Skin epidermis (tissue), 12 donors: ENCODE measurements around the gene SLC13A4.
A peak's percentile ranks its signal among the peaks of the same experiment; 100 is the strongest.
"Not testable (repeated sequence)": the region's sequence is repeated elsewhere in the genome, so short reads cannot be mapped to it uniquely, and the experiment has no call there.

Source experiments
- H3K27ac ChIP-seq, 21 experiments: fragments of 200-600 bp; sonication (generic) in 11 of 21; one replicate each; pipeline ENCODE4 v1.5.0; 2020; ENCODE audit warnings: mild to moderate bottlenecking in 3 of 21, inconsistent platforms in 2 of 21, moderate library complexity in 2 of 21
- H3K4me3 ChIP-seq, 7 experiments: fragments of 200-600 bp; sonication (generic) in 2 of 7; one replicate each; pipeline ENCODE4 v1.5.0; 2020; ENCODE audit warnings: inconsistent platforms in 2 of 7, mild to moderate bottlenecking in 2 of 7, moderate library complexity in 1 of 7

SLC13A4 gene

GRCh38 chr7:135756191-135756590, 28.2 kb upstream of the SLC13A4 start:
- H3K4me3 ChIP-seq = no peak overlapping the region
- H3K27ac ChIP-seq = no peak overlapping the region

GRCh38 chr7:135755351-135755753, 27.4 kb upstream of the SLC13A4 start:
- Histone ChIP-seq H3K27ac (no peak overlapping the region), H3K4me3 (no peak overlapping the region)

GRCh38 chr7:135753616-135754413, 25.8 kb upstream of the SLC13A4 start:
- no peak overlapping the region for H3K4me3 ChIP-seq
- H3K27ac ChIP-seq = no peak overlapping the region

GRCh38 chr7:135748770-135749169, 20.8 kb upstream of the SLC13A4 start, which contains the start of gene FAM180A:
Gene FAM180A, minus strand, starts transcription at chr7:135748813. Its CDS starts 233 bp downstream, at chr7:135748580.
- Histone ChIP-seq H3K4me3 (peak within 1 kb of the TSS in 6 of 7 experiments; percentile 2 to 36 (median 15)), H3K27ac (peak within 1 kb of the TSS in 18 of 21 experiments; percentile 29 to 80 (median 66))

GRCh38 chr7:135747366-135747765, 19.4 kb upstream of the SLC13A4 start:
- peak overlapping the region in 6 of 7 experiments; percentile 2 to 36 (median 15) for H3K4me3 ChIP-seq
- peak overlapping the region in 12 of 21 experiments; percentile 20 to 80 (median 56) for H3K27ac ChIP-seq

- peak overlapping the region in 17 of 21 experiments; percentile 9 to 84 (median 64) for H3K27ac ChIP-seq
- peak overlapping the region in 2 of 7 experiments; percentile 27 to 36 for H3K4me3 ChIP-seq
Measured at GRCh38 chr7:135745703-135746312, 17.8 kb upstream of the SLC13A4 start.

GRCh38 chr7:135744938-135745702, 17.1 kb upstream of the SLC13A4 start:
- Histone ChIP-seq H3K27ac (peak overlapping the region in 17 of 21 experiments; percentile 9 to 84 (median 64)), H3K4me3 (peak overlapping the region in 1 of 7 experiments; percentile 12)

- Histone ChIP-seq H3K27ac (peak overlapping the region in 14 of 21 experiments; percentile 9 to 84 (median 66)), H3K4me3 (no peak overlapping the region)
Measured at GRCh38 chr7:135743907-135744731, 16.1 kb upstream of the SLC13A4 start.

- Histone ChIP-seq H3K27ac (no peak overlapping the region), H3K4me3 (no peak overlapping the region)
Measured at GRCh38 chr7:135742371-135742770, 14.4 kb upstream of the SLC13A4 start.

GRCh38 chr7:135741905-135742304, 13.9 kb upstream of the SLC13A4 start:
- Histone ChIP-seq H3K27ac (no peak overlapping the region), H3K4me3 (no peak overlapping the region)

GRCh38 chr7:135740889-135741288, 12.9 kb upstream of the SLC13A4 start:
- Histone ChIP-seq H3K27ac (no peak overlapping the region), H3K4me3 (no peak overlapping the region)

GRCh38 chr7:135737306-135737647, 9.3 kb upstream of the SLC13A4 start:
- H3K27ac ChIP-seq, H3K4me3 ChIP-seq: not testable (repeated sequence)

GRCh38 chr7:135736586-135737305, 8.8 kb upstream of the SLC13A4 start:
- no peak overlapping the region for H3K27ac ChIP-seq
- no peak overlapping the region for H3K4me3 ChIP-seq

GRCh38 chr7:135734343-135734689, 6.3 kb upstream of the SLC13A4 start:
- no peak overlapping the region for H3K27ac ChIP-seq
- no peak overlapping the region for H3K4me3 ChIP-seq

GRCh38 chr7:135733603-135734342, 5.8 kb upstream of the SLC13A4 start:
- Histone ChIP-seq H3K27ac (no peak overlapping the region), H3K4me3 (no peak overlapping the region)

GRCh38 chr7:135731131-135731530, 3.1 kb upstream of the SLC13A4 start:
- H3K4me3 ChIP-seq = no peak overlapping the region
- H3K27ac ChIP-seq = no peak overlapping the region

- H3K4me3 ChIP-seq = no peak overlapping the region
- H3K27ac ChIP-seq = no peak overlapping the region
Measured at GRCh38 chr7:135729230-135729629, 1.2 kb upstream of the SLC13A4 start.
